ENCODE data around the gene FOXS1. TPM values are rescaled to one million over a fixed set of nuclear protein-coding genes. Genes with fewer than 3 reads are reported as not detected.

Gene FOXS1
- total and polyA plus RNA-seq, 9 donors = 0.40 to 5.0 (median 0.69) TPM; not detected in 2

DNA sequence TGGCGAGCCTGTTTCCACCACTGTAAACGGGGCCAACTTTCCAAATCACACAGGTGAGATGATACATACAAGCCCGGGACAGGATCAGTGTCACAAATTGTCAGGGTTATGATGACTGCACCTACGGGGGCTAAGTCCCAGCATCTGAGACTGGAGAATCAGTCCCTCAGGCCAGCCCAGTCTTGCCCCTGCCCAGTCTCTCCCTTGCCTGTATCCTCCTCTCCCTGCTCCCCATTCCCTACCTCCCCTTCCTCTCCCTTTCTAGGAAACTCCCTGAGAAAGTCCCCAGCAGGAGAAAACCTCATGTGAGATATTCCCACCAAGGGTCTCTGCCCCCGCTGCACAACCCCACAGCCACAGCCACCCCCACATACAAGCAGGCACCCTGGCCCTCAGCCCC, 1.5 kb downstream of the FOXS1 start:
- H3K4me3 ChIP-seq = no peak overlapping the region
- H3K4me1 ChIP-seq (ENCODE audit: insufficient read depth) = peaks cover 37% of the 10 kb centered on the region
- no peak for DNase-seq
- no peaks in the 10 kb centered on the region for H3K36me3 ChIP-seq
- intact Hi-C loops (cut with DNase I) = no loop called here
- H3K9me3 ChIP-seq = no peaks in the 10 kb centered on the region
- no peaks in the 10 kb centered on the region for H3K27me3 ChIP-seq
- TF ChIP-seq EP300 (IDR thresholded peaks at IDR 0.05) (no peak), POLR2A (IDR thresholded peaks at IDR 0.05) (no peak)
- TF ChIP-seq, protein P1, sequence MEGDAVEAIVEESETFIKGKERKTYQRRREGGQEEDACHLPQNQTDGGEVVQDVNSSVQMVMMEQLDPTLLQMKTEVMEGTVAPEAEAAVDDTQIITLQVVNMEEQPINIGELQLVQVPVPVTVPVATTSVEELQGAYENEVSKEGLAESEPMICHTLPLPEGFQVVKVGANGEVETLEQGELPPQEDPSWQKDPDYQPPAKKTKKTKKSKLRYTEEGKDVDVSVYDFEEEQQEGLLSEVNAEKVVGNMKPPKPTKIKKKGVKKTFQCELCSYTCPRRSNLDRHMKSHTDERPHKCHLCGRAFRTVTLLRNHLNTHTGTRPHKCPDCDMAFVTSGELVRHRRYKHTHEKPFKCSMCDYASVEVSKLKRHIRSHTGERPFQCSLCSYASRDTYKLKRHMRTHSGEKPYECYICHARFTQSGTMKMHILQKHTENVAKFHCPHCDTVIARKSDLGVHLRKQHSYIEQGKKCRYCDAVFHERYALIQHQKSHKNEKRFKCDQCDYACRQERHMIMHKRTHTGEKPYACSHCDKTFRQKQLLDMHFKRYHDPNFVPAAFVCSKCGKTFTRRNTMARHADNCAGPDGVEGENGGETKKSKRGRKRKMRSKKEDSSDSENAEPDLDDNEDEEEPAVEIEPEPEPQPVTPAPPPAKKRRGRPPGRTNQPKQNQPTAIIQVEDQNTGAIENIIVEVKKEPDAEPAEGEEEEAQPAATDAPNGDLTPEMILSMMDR (IDR thresholded peaks at IDR 0.05) = no peak
- H3K27ac ChIP-seq = peak overlapping the region in 1 of 2 donors; percentile 58
- 62 to 65% (median 64%) methylated on average over 5 of the region's 5 CpGs for WGBS, 3 donors

DNA sequence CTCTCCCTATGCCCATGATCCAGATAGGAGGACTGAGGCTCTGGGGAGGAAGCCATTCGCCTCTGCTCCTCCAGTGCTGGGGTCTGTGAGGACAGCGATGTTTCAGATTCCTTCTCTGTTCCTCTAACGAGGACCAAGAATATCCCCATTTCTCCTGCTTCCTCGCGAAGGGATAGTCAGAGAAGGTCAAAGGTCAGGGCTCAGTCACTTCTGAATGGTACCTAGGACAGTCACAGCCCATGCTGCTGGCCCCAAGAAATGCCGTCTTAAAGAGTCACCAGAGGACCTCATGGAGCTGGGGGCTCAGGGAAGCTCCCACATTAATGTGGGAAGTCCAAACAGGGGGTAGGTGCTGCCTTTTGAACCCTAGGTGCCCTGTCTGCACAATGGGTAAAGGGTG, 2.1 kb downstream of the FOXS1 start:
- H3K4me1 ChIP-seq (ENCODE audit: insufficient read depth) = peaks cover 38% of the 10 kb centered on the region
- DNase-seq = no peak
- TF ChIP-seq EP300 (IDR thresholded peaks at IDR 0.05) (no peak), POLR2A (IDR thresholded peaks at IDR 0.05) (no peak)
- TF ChIP-seq, protein P1 (IDR thresholded peaks at IDR 0.05) = no peak
- no peaks in the 10 kb centered on the region for H3K36me3 ChIP-seq
- H3K4me3 ChIP-seq = no peak overlapping the region
- intact Hi-C loops (cut with DNase I) = no loop called here
- no peaks in the 10 kb centered on the region for H3K9me3 ChIP-seq
- 47 to 68% (median 48%) methylated on average over 6 of the region's 6 CpGs for WGBS, 3 donors
- H3K27me3 ChIP-seq = no peaks in the 10 kb centered on the region
- peak overlapping the region; percentile 14 to 58 for H3K27ac ChIP-seq

DNA sequence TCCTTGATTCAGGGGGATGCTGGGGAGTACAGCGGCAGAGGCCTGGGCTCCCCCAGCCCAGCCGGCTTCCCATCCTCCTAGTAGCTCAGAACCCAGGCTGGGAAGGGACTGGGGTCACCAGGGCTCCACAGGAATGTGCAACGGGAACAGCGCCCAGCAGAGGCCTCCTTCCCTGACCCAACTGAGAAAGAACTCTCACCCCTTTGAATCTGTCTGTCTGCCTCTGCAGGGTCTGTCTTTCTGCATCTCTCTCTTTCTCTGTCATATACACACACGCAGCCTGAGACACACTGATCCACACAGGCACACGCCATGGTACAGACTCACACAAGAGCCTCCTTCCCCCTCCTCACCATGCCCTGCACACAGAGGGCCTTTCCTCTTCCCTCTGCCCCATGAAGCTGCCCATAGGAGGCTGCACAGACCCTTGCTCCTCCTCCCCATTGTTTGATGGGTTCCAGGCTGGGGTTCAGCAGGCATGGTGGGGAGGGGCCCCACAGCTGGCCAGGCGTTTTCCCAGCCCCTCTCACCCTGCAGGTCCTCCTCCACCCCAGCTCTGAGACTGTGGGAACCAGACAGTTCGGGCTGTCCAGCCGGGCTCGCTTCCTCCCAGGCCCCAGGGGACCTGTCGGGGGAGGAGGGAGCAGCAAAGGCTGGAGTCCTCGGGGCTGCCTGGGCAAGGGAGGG, 2.8 kb downstream of the FOXS1 start:
- peak overlapping the region; percentile 58 to 65 for H3K27ac ChIP-seq
- no peak overlapping the region for H3K4me3 ChIP-seq
- intact Hi-C loops (cut with DNase I) = no loop called here
- no peaks in the 10 kb centered on the region for H3K36me3 ChIP-seq
- peak; percentile 60 to 85 (median 69) for DNase-seq
- TF ChIP-seq EP300 (IDR thresholded peaks at IDR 0.05) (no peak), POLR2A (IDR thresholded peaks at IDR 0.05) (no peak)
- TF ChIP-seq, protein P1 (IDR thresholded peaks at IDR 0.05) = no peak
- H3K9me3 ChIP-seq = no peaks in the 10 kb centered on the region
- peaks cover 38% of the 10 kb centered on the region for H3K4me1 ChIP-seq (ENCODE audit: insufficient read depth)
- WGBS, 3 donors = 5 to 6% (median 5%) methylated on average over 12 of the region's 12 CpGs
- no peaks in the 10 kb centered on the region for H3K27me3 ChIP-seq

DNA sequence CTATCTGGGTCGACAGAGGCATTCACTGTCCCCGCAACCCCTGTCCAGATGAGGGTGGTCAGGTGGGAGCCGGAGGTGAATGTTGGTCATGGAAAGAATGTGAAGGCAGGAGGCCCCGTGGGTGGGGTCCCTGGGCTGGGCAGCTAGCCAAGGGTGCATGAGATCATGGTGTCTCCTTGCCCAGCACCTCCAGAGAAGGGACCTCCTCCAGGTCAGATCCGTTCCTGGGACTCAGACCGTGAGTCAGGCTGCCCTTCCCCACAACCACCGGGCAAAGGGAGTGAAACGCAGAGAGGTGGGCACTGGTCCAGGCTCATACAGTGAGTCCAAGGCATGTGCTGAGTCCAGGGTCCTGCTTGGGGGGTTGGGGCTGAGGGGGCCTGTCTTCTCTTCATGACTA, 3.5 kb downstream of the FOXS1 start:
- peak overlapping the region; percentile 58 to 65 for H3K27ac ChIP-seq
- H3K4me3 ChIP-seq = no peak overlapping the region
- WGBS, 3 donors = 17 to 24% (median 22%) methylated on average over 8 of the region's 8 CpGs
- H3K36me3 ChIP-seq = no peaks in the 10 kb centered on the region
- no peak for TF ChIP-seq EP300 (IDR thresholded peaks at IDR 0.05)
- no peak for TF ChIP-seq POLR2A (IDR thresholded peaks at IDR 0.05)
- TF ChIP-seq, protein P1 (IDR thresholded peaks at IDR 0.05) = no peak
- no peaks in the 10 kb centered on the region for H3K27me3 ChIP-seq
- intact Hi-C loops (cut with DNase I) = no loop called here
- H3K9me3 ChIP-seq = no peaks in the 10 kb centered on the region
- peaks cover 38% of the 10 kb centered on the region for H3K4me1 ChIP-seq (ENCODE audit: insufficient read depth)
- DNase-seq = peak; percentile 55 to 75 (median 66)
